ENCODE measurements around the gene ERICH3. TPM values are rescaled to one million over a fixed set of nuclear protein-coding genes. Genes with fewer than 3 reads are reported as not detected.

Gene ERICH3
- polyA plus RNA-seq, 1 donor from 2014 or later, result 0.27 TPM

GRCh38 chr1:74641876-74642275 is 31.7 kb downstream of the ERICH3 start:
- H3K9ac ChIP-seq (ENCODE audit: low read length), result no peak overlapping the region
- no peak for TF ChIP-seq EP300 (conservative IDR thresholded peaks at IDR 0.05; ENCODE audit: poor library complexity, severe bottlenecking)
- no peak for TF ChIP-seq REST (IDR thresholded peaks at IDR 0.05; ENCODE audit: borderline replicate concordance)
- no peak for TF ChIP-seq CTCF (IDR thresholded peaks at IDR 0.05; ENCODE audit: poor library complexity, severe bottlenecking)
- no peak for TF ChIP-seq EZH2 (IDR thresholded peaks at IDR 0.05; ENCODE audit: borderline replicate concordance, insufficient read depth, low read length, poor library complexity, severe bottlenecking)
- TF ChIP-seq POLR2AphosphoS5 (IDR thresholded peaks at IDR 0.05), result no peak
- no peak for TF ChIP-seq RAD21 (conservative IDR thresholded peaks at IDR 0.05)
- TF ChIP-seq TAF1 (IDR thresholded peaks at IDR 0.05; ENCODE audit: low read depth), result no peak
- TF ChIP-seq SMC3 (conservative IDR thresholded peaks at IDR 0.05; ENCODE audit: poor library complexity), result no peak
- no peak for TF ChIP-seq MXI1 (conservative IDR thresholded peaks at IDR 0.05; ENCODE audit: poor library complexity, severe bottlenecking)

GRCh38 chr1:74641161-74641560 is 32.4 kb downstream of the ERICH3 start:
- no peak overlapping the region for H3K9ac ChIP-seq (ENCODE audit: low read length)
- H3K9me2 ChIP-seq (ENCODE audit: insufficient read depth, low read length), result no peaks in the 10 kb centered on the region
- H3K9me3 ChIP-seq (ENCODE audit: low read length), result no peaks in the 10 kb centered on the region
- no peaks in the 10 kb centered on the region for H3K79me2 ChIP-seq (replicated peaks; ENCODE audit: insufficient read depth, low read length)
- no peak overlapping the region for H3K27ac ChIP-seq (ENCODE audit: low read length)
- no peaks in the 10 kb centered on the region for H3F3A ChIP-seq (ENCODE audit: insufficient read depth, low read length, poor library complexity, severe bottlenecking)
- H3K36me3 ChIP-seq (ENCODE audit: insufficient read depth, low read length), result no peaks in the 10 kb centered on the region
- no peaks in the 10 kb centered on the region for H3K27me3 ChIP-seq (ENCODE audit: insufficient read depth, low read depth, low read length)
- H4K20me1 ChIP-seq (ENCODE audit: insufficient read depth), result no peaks in the 10 kb centered on the region
- H3K4me2 ChIP-seq (ENCODE audit: low read length), result no peak overlapping the region
- H2AFZ ChIP-seq (ENCODE audit: low read depth, low read length), result no peak overlapping the region
- TF ChIP-seq MXI1 (conservative IDR thresholded peaks at IDR 0.05; ENCODE audit: poor library complexity, severe bottlenecking), result no peak
- no peak for TF ChIP-seq EP300 (conservative IDR thresholded peaks at IDR 0.05; ENCODE audit: poor library complexity, severe bottlenecking)
- no peak for TF ChIP-seq POLR2AphosphoS5 (IDR thresholded peaks at IDR 0.05)
- no peak for TF ChIP-seq REST (IDR thresholded peaks at IDR 0.05; ENCODE audit: borderline replicate concordance)
- TF ChIP-seq TAF1 (IDR thresholded peaks at IDR 0.05; ENCODE audit: low read depth), result no peak
- TF ChIP-seq RAD21 (conservative IDR thresholded peaks at IDR 0.05), result no peak
- TF ChIP-seq SMC3 (conservative IDR thresholded peaks at IDR 0.05; ENCODE audit: poor library complexity), result no peak
- no peak for TF ChIP-seq CTCF (IDR thresholded peaks at IDR 0.05; ENCODE audit: poor library complexity, severe bottlenecking)
- no peak for TF ChIP-seq EZH2 (IDR thresholded peaks at IDR 0.05; ENCODE audit: borderline replicate concordance, insufficient read depth, low read length, poor library complexity, severe bottlenecking)
- H3K4me3 ChIP-seq (ENCODE audit: low read length), result no peak overlapping the region

More at GRCh38 chr1:74641876-74642275, 31.7 kb downstream of the ERICH3 start:
- Histone ChIP-seq H4K20me1 (ENCODE audit: insufficient read depth) (no peaks in the 10 kb centered on the region), H3K9me2 (ENCODE audit: insufficient read depth, low read length) (no peaks in the 10 kb centered on the region), H3K27me3 (ENCODE audit: insufficient read depth, low read depth, low read length) (no peaks in the 10 kb centered on the region), H3K36me3 (ENCODE audit: insufficient read depth, low read length) (no peaks in the 10 kb centered on the region), H3K4me3 (ENCODE audit: low read length) (no peak overlapping the region), H3K4me2 (ENCODE audit: low read length) (no peak overlapping the region), H3F3A (ENCODE audit: insufficient read depth, low read length, poor library complexity, severe bottlenecking) (no peaks in the 10 kb centered on the region), H3K79me2 (replicated peaks; ENCODE audit: insufficient read depth, low read length) (no peaks in the 10 kb centered on the region), H2AFZ (ENCODE audit: low read depth, low read length) (no peak overlapping the region), H3K27ac (ENCODE audit: low read length) (no peak overlapping the region), H3K9me3 (ENCODE audit: low read length) (no peaks in the 10 kb centered on the region)

Measured in neural cell (in vitro differentiated cells).